K562 (cell line): Measurements from ENCODE around the gene TFRC. TPM values are rescaled to one million over a fixed set of nuclear protein-coding genes. Genes with fewer than 3 reads are reported as not detected.

Experiments
- ATAC-seq: fragments of 200-7000 bp; cut with Tn5 transposase; 3 replicates; pipeline ENCODE4 v1.9.1; 2020; ENCODE audit warnings: moderate library complexity
- BruUV-seq: library from RNA; stranded (reverse); fragments of 400-500 nt; replicated peaks from 2 replicates; lab custom pipeline; 2021; lab: Mats Ljungman, UMichigan
- CTCF ChIA-PET: fragments of 300-600 bp; formaldehyde crosslinking; extraction: SDS; loops from one replicate; lab custom pipeline; 2021; ENCODE audit warnings: low intra/inter-chr PET ratio; lab: Yijun Ruan, JAX
- POLR2A ChIA-PET: fragments of 300-600, 350-650 bp; sonication (Branson Sonifier 250); formaldehyde crosslinking; extraction: SDS; loops from one replicate; lab custom pipeline; 2021; ENCODE audit warnings: antibody characterized with exemption, inconsistent platforms; lab: Yijun Ruan, JAX
- DNase-seq, 4 experiments: peaks; one replicate each; pipeline versions ENCODE4 v3.0.0 to v3.0.0-alpha.2; 2011 to 2018; ENCODE audit warnings: low spot score in 3 of 4, mixed read lengths in 3 of 4; ENCODE audit errors: extremely low read depth in 1 of 4
- FAIRE-seq: peaks from 2 replicates; lab custom pipeline; 2011; peaks lifted over from hg19 to GRCh38; lab: Jason Lieb, UNC
- H2AFZ ChIP-seq: 2 replicates; pipeline ENCODE4 v1.6.0; 2011; ENCODE audit warnings: low read depth, low read length, control low read depth, inconsistent platforms
- H3K27ac ChIP-seq: fragments of 200-600 bp; 3 replicates; pipeline ENCODE4 v1.8.0; 2011; ENCODE audit warnings: low read depth, mild to moderate bottlenecking, control low read depth, inconsistent platforms, low read length, moderate library complexity, mixed read lengths; ENCODE audit errors: extremely low read depth
- H3K27me3 ChIP-seq, 2 experiments: fragments of 300-600 bp in 1 of 2; 2 replicates in 1 of 2; 3 replicates in 1 of 2; pipeline versions ENCODE4 v1.6.0 to v1.8.0; 2011; ENCODE audit warnings: inconsistent platforms in 2 of 2, low read length in 2 of 2, mild to moderate bottlenecking in 1 of 2, mixed read lengths in 1 of 2, moderate library complexity in 1 of 2; ENCODE audit not compliant: control insufficient read depth in 2 of 2, insufficient read depth in 2 of 2
- H3K36me3 ChIP-seq: fragments of 300-600 bp; 3 replicates; pipeline ENCODE4 v1.8.0; 2011; ENCODE audit warnings: mild to moderate bottlenecking, low read length, inconsistent platforms; ENCODE audit not compliant: control insufficient read depth, insufficient read depth
- H3K4me1 ChIP-seq, 2 experiments: fragments of 200-600 bp in 1 of 2; replicated peaks in 1 of 2; 2 replicates in 1 of 2; 3 replicates in 1 of 2; pipeline versions ENCODE4 v1.5.1 to v1.8.0; 2011; ENCODE audit warnings: inconsistent platforms in 2 of 2, low read length in 2 of 2, mild to moderate bottlenecking in 1 of 2, mixed read lengths in 1 of 2, moderate library complexity in 1 of 2; ENCODE audit not compliant: control insufficient read depth in 2 of 2, insufficient read depth in 2 of 2
- H3K4me2 ChIP-seq: 2 replicates; pipeline ENCODE4 v1.6.1; 2011; ENCODE audit warnings: low read length, control low read depth, inconsistent platforms, mixed read lengths; ENCODE audit not compliant: insufficient read depth
- H3K4me3 ChIP-seq: fragments of 200-600 bp; sonication (generic), shearing (Covaris generic); 2 replicates; pipeline ENCODE4 v1.5.1; 2016; ENCODE audit warnings: control low read depth, inconsistent platforms
- H3K79me2 ChIP-seq: fragments of 200-600 bp; 3 replicates; pipeline ENCODE4 v1.8.0; 2011; ENCODE audit warnings: low read length, inconsistent platforms; ENCODE audit not compliant: control insufficient read depth, insufficient read depth
- H3K9ac ChIP-seq, 2 experiments: 2 replicates each; pipeline versions ENCODE4 v1.6.0 to v1.6.1; 2011; ENCODE audit warnings: low read depth in 2 of 2, low read length in 2 of 2, control low read depth in 1 of 2, inconsistent platforms in 1 of 2, mild to moderate bottlenecking in 1 of 2, mixed read lengths in 1 of 2; ENCODE audit not compliant: insufficient read depth in 1 of 2
- H3K9me1 ChIP-seq: one replicate; pipeline ENCODE4 v1.6.0; 2011; ENCODE audit warnings: inconsistent platforms, mild to moderate bottlenecking, low read length, moderate library complexity; ENCODE audit not compliant: control insufficient read depth, insufficient read depth
- H3K9me3 ChIP-seq: replicated peaks from 2 replicates; pipeline ENCODE4 v1.5.1; 2011; ENCODE audit warnings: low read depth, low read length, inconsistent platforms; ENCODE audit not compliant: control insufficient read depth, insufficient read depth
- H4K20me1 ChIP-seq: replicated peaks from 2 replicates; pipeline ENCODE4 v1.6.1; 2011; ENCODE audit warnings: low read length, inconsistent platforms, mixed read lengths; ENCODE audit not compliant: control insufficient read depth, insufficient read depth
- CLOCK ChIP-seq: fragments of 250-450 bp; sonication (Bioruptor Pico); IDR thresholded peaks from 2 replicates; pipeline ENCODE4 v1.4.0; 2020; ENCODE audit warnings: mild to moderate bottlenecking, moderate library complexity, borderline replicate concordance
- CREB3L1 ChIP-seq: fragments of 450-650 bp; IDR thresholded peaks from 2 replicates; pipeline ENCODE4 v1.6.1; 2014; ENCODE audit warnings: low read depth, mild to moderate bottlenecking, moderate library complexity, borderline replicate concordance
- DNMT1 ChIP-seq: fragments of 450-650 bp; IDR thresholded peaks from 2 replicates; pipeline ENCODE4 v1.6.1; 2016; ENCODE audit warnings: antibody characterized with exemption, mild to moderate bottlenecking
- ELF1 ChIP-seq: fragments of 200-800 bp; sonication (Bioruptor generic); IDR thresholded peaks from 2 replicates; pipeline ENCODE4 v1.6.1; 2016; ENCODE audit warnings: missing genetic modification characterization, missing compliant biosample characterization
- ETS1 ChIP-seq: conservative IDR thresholded peaks from 2 replicates; pipeline ENCODE4 v1.6.1; 2011; ENCODE audit warnings: low read depth, mild to moderate bottlenecking, low read length; ENCODE audit not compliant: control insufficient read depth
- FOXK2 ChIP-seq, 2 experiments: fragments of 450-650 bp; IDR thresholded peaks in 1 of 2; conservative IDR thresholded peaks in 1 of 2; 2 replicates each; pipeline ENCODE4 v1.6.1; 2016; ENCODE audit warnings: low read depth in 2 of 2, mild to moderate bottlenecking in 1 of 2
- NCOA2 ChIP-seq, 2 experiments: fragments of 450-650 bp; IDR thresholded peaks; 2 replicates each; pipeline ENCODE4 v1.6.1; 2018; ENCODE audit warnings: mild to moderate bottlenecking in 2 of 2, moderate library complexity in 1 of 2; ENCODE audit not compliant: partially characterized antibody in 2 of 2
- POLR2H ChIP-seq: IDR thresholded peaks from 2 replicates; pipeline ENCODE4 v1.6.1; 2016; ENCODE audit warnings: missing genetic modification characterization, low read depth, mild to moderate bottlenecking, control low read depth, missing compliant biosample characterization, moderate library complexity
- SOX6 ChIP-seq: fragments of 450-650 bp; IDR thresholded peaks from 2 replicates; pipeline ENCODE4 v1.6.1; 2014; ENCODE audit warnings: mild to moderate bottlenecking
- SP1 ChIP-seq: sonication (generic); formaldehyde crosslinking; IDR thresholded peaks from 2 replicates; pipeline ENCODE4 v1.8.1; 2022; ENCODE audit warnings: mild to moderate bottlenecking, missing genetic modification reagents
- TAF9B ChIP-seq: fragments of 450-650 bp; IDR thresholded peaks from 2 replicates; pipeline ENCODE4 v1.6.1; 2018; ENCODE audit warnings: mild to moderate bottlenecking; ENCODE audit not compliant: partially characterized antibody
- TAL1 ChIP-seq: fragments of 450-650 bp; IDR thresholded peaks from 2 replicates; pipeline ENCODE4 v1.6.1; 2016; ENCODE audit warnings: mild to moderate bottlenecking
- ZNF197 ChIP-seq: fragments of 200-800 bp; sonication (Bioruptor generic); IDR thresholded peaks from 2 replicates; pipeline ENCODE4 v1.6.1; 2016; ENCODE audit warnings: low read depth, missing genetic modification characterization, missing compliant biosample characterization
- ZNF511 ChIP-seq: sonication (generic); formaldehyde crosslinking; IDR thresholded peaks from 2 replicates; pipeline ENCODE4 v1.8.0; 2022; ENCODE audit warnings: mild to moderate bottlenecking, missing genetic modification reagents
- WGBS: fragments of 100-300 bp; shearing (Covaris generic); methylation state at CpG from one replicate; pipeline ENCODE4 v1.1.6; 2016; ENCODE audit warnings: low coverage, mixed read lengths; ENCODE audit not compliant: insufficient coverage; ENCODE audit errors: missing lambda C conversion rate; 5-methylcytosine and 5-hydroxymethylcytosine counted together
- in situ Hi-C: fragments of 300-500 bp; cut with MboI; formaldehyde crosslinking; loops from 4 replicates; pipeline ENCODE4 v1.15.0; 2018; ENCODE audit warnings: inconsistent platforms, mixed read lengths
- intact Hi-C: fragments of 100-400 bp; cut with micrococcal nuclease; formaldehyde crosslinking; loops from 2 replicates; pipeline ENCODE4 v1.14.2; 2022
- polyA plus RNA-seq, 8 experiments: library from polyadenylated mRNA; depleted of rRNA in 4 of 8; stranded (reverse) in 5 of 8; unstranded in 3 of 8; fragments of >200 nt; fragmentation: Nextera tagmentation in 2 of 8; fragmentation: Illumina TruSeq in 1 of 8; extraction: Ambion mirVana in 2 of 8; extraction: Trizol in 1 of 8; gene quantifications; 2 replicates each; pipeline versions ENCODE4 v1.2.1 to v1.2.3, GENCODE V29; 2011 to 2014; ENCODE audit warnings: inconsistent platforms in 1 of 8, missing spikeins in 1 of 8
- total RNA-seq, 7 experiments: library from RNA; depleted of rRNA in 6 of 7; stranded (reverse); fragments of >200 nt in 6 of 7; fragmentation: Illumina TruSeq in 2 of 7; extraction: Trizol in 2 of 7; gene quantifications; 2 replicates each; pipeline versions ENCODE4 v1.2.1 to v1.2.3, GENCODE V29; 2011 to 2021; ENCODE audit warnings: low replicate concordance in 1 of 7

The TFRC gene
- total and polyA plus RNA-seq, 9 of the 15 experiments (the other 6 are each of a cell fraction or from before 2014, with no cell fraction given) = 149 to 679 (median 332) TPM

- Histone ChIP-seq H3K4me3 (peak overlapping the region; percentile 14; the same call in 1 of the 2 replicates), H2AFZ (peak overlapping the region; percentile 88), H3K9me1 (no peaks in the 10 kb centered on the region), H4K20me1 (no peaks in the 10 kb centered on the region), H3K36me3 (no peaks in the 10 kb centered on the region; the same call in 2 of the 3 replicates), H3K4me1 (peaks cover 33% of the 10 kb centered on the region in 2 experiments), H3K9ac (peak overlapping the region; percentile 76 to 90), H3K27me3 (no peaks in the 10 kb centered on the region), H3K4me2 (peak overlapping the region; percentile 84), H3K79me2 (peaks cover 10% of the 10 kb centered on the region; the same call in 2 of the 3 replicates), H3K9me3 (no peaks in the 10 kb centered on the region), H3K27ac (peak overlapping the region; percentile 96)
- intact Hi-C loops = loop anchor here (1.0 to 2.0 kb wide), 4 partner anchors 16 to 65 kb away; no protein-coding TSS in a partner anchor
- BruUV-seq = no TSS peak
- ChIA-PET POLR2A (interaction anchor here (0.6 to 8.9 kb wide), 13 partner anchors 8 to 407 kb away, joined by 3 to 103 read pairs (median 6); no protein-coding TSS in a partner anchor), CTCF (no interaction called here)
- DNase-seq (peak; percentile 81 to 98 (median 88)), ATAC-seq (peak; percentile 90), FAIRE-seq (peak; percentile 99)
- in situ Hi-C loops = no loop called here
- 0% methylated on average over 12 of the region's 12 CpGs for WGBS
- TF ChIP-seq ZNF197 (CRISPR knock-in tag) (0 out of 2 replicates have a peak, but pooled peaks have one; percentile 29), CLOCK (CRISPR knock-in tag) (no peak), ETS1 (peak; percentile 73; the same call in 1 of the 2 replicates), SP1 (CRISPR knock-in tag) (peak; percentile 78), DNMT1 (peak; percentile 82; the same call in 1 of the 2 replicates), ELF1 (peak; percentile 46; the same call in 1 of the 2 replicates), TAL1 (peak; percentile 80), CREB3L1 (peak; percentile 56; the same call in 1 of the 2 replicates), ZNF511 (0 out of 2 replicates have a peak, but pooled peaks have one; percentile 3), TAF9B (peak; percentile 27), NCOA2 (IDR thresholded peaks at IDR 0.05; ENCODE audit: partially characterized antibody in 2 of 2) (no peak), FOXK2 (conservative IDR thresholded peaks at IDR 0.05 in 1 of 2, IDR thresholded peaks at IDR 0.05 in 1 of 2; ENCODE audit: low read depth in 2 of 2) (peak in 1 of 2 experiments; percentile 66; a peak in 3 of 4 replicates), SOX6 (peak; percentile 82), POLR2H (tag) (no peak)
These were observed 45.6 kb upstream of the TFRC start for GRCh38 chr3:196127308-196128040.
